ENCODE results near the gene AP4S1.

Gene AP4S1

DNA sequence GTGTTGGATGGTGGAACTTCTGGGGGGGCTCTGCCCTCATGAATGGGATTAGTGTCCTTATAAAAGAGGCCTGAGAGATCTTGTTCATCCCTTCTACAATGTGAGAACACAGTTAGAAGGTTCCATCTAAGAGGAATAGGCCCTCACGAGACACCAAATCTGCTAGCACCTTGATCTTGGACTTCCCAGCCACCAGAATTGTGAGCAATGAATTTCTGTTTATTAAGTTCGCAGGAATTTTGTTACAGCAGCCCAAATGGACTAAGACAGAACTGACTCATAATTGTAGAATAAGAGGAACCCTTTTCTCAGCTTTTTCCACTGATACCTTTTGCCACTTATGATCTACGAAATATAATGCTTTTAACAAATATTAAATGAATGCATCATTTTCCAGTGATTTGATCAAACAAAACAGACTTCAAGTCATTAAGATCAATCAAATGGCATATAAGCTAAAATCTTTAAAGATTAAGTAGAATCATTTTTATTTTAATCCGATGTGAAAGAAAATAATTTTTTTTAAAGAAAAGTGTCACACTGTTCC lies 113.9 kb downstream of the AP4S1 start:
- no peak for DNase-seq

DNA sequence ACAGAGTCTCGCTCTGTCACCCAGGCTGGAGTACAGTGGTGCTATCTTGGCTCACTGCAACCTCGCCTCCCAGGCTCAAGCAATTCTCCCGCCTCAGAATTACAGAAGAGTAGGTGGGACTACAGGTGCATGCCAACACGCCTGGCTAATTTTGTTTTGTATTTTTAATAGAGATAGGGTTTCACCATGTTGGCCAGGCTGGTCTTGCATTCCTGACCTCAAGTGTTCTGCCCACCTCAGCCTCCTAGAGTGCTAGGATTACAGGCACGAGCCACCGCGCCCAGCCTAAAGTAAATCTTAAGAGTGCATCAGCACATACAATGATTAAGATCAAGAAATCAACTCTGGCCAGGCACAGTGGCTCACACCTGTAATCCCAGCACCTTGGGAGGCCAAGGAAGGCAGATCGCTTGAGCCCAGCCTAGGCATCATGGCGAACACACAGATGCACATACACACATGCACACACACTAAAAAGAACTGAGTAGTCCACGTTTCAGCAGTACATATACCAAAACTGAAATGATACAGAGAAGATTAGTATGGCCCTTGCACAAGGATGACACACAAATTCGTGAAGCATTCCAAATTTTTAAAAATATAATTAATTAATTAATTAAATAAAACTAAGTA lies 117.1 kb downstream of the AP4S1 start:
- no peak for DNase-seq

All from NCI-H2029 (cell line).